Hepatocyte (in vitro differentiated cells): Measurements from ENCODE around the gene MARK2.
A peak's percentile ranks its signal among the peaks of the same experiment; 100 is the strongest.

Experiments
- CTCF ChIP-seq: fragments of 200-600 bp; sonication (generic); IDR thresholded peaks from 2 replicates; pipeline ENCODE4 v1.5.1; 2016; ENCODE audit warnings: antibody characterized with exemption, mild to moderate bottlenecking; ENCODE audit not compliant: poor library complexity
- EZH2 ChIP-seq: fragments of 200-600 bp; sonication (generic); IDR thresholded peaks from 2 replicates; pipeline ENCODE4 v1.6.1; 2016; ENCODE audit warnings: antibody characterized with exemption, mild to moderate bottlenecking, borderline replicate concordance

GRCh38 chr11:63945477-63946163, 106.7 kb downstream of the MARK2 start:
- TF ChIP-seq CTCF (peak; percentile 69), EZH2 (no peak)
